HEK293 (cell line): ENCODE data around the gene FBXL7.

Experiments
- CTCF ChIA-PET: fragments of 350-600 bp; formaldehyde crosslinking; extraction: SDS; loops from one replicate; lab custom pipeline; 2021; ENCODE audit warnings: antibody characterized with exemption; lab: Yijun Ruan, JAX
- POLR2A ChIA-PET: fragments of 300-600 bp; formaldehyde crosslinking; extraction: SDS; loops from one replicate; lab custom pipeline; 2020; ENCODE audit warnings: antibody characterized with exemption, inconsistent platforms; lab: Yijun Ruan, JAX
- H3K27ac ChIP-seq: fragments of 200-500 bp; sonication (Bioruptor generic); 2 replicates; pipeline ENCODE4 v1.5.1; 2014; ENCODE audit warnings: low read depth, low read length, control low read depth, inconsistent platforms; ENCODE audit errors: extremely low read depth
- H3K36me3 ChIP-seq, 2 experiments: fragments of 200-500 bp in 1 of 2; sonication (Bioruptor generic) in 1 of 2; 1 replicate in 1 of 2; 2 replicates in 1 of 2; pipeline ENCODE4 v1.5.1; 2014 to 2017; ENCODE audit warnings: inconsistent platforms in 2 of 2, low read length in 2 of 2; ENCODE audit not compliant: control insufficient read depth in 2 of 2, insufficient read depth in 1 of 2
- H3K4me1 ChIP-seq: fragments of 200-500 bp; sonication (Bioruptor generic); 2 replicates; pipeline ENCODE4 v1.5.1; 2014; ENCODE audit warnings: mild to moderate bottlenecking, low read length, inconsistent platforms; ENCODE audit not compliant: control insufficient read depth, insufficient read depth
- H3K4me3 ChIP-seq: 2 replicates; pipeline ENCODE4 v1.5.1; 2011; ENCODE audit warnings: low read depth, mild to moderate bottlenecking, control low read depth, low read length, moderate library complexity
- H3K9me3 ChIP-seq: fragments of 200-500 bp; sonication (Bioruptor generic); 2 replicates; pipeline ENCODE4 v1.5.1; 2014; ENCODE audit warnings: low read depth, low read length, inconsistent platforms; ENCODE audit not compliant: control insufficient read depth, insufficient read depth
- ATF2 ChIP-seq: fragments of 450-650 bp; formaldehyde crosslinking; IDR thresholded peaks from 2 replicates; pipeline ENCODE4 v1.5.1; 2016; ENCODE audit warnings: missing biosample characterization, missing genetic modification characterization, low read depth
- HIC1 ChIP-seq: fragments of 450-650 bp; formaldehyde crosslinking; IDR thresholded peaks from 2 replicates; pipeline ENCODE4 v1.5.1; 2016; ENCODE audit warnings: missing biosample characterization, missing genetic modification characterization
- ZBTB11 ChIP-seq: fragments of 450-650 bp; formaldehyde crosslinking; conservative IDR thresholded peaks from 2 replicates; pipeline ENCODE4 v1.5.1; 2016; ENCODE audit warnings: low read depth, missing biosample characterization, missing genetic modification characterization
- ZNF132 ChIP-seq: fragments of 450-650 bp; formaldehyde crosslinking; IDR thresholded peaks from 2 replicates; pipeline ENCODE4 v1.5.1; 2017; ENCODE audit warnings: missing biosample characterization, missing genetic modification characterization, borderline replicate concordance
- ZNF221 ChIP-seq: fragments of 450-650 bp; formaldehyde crosslinking; IDR thresholded peaks from 2 replicates; pipeline ENCODE4 v1.5.1; 2017; ENCODE audit warnings: missing biosample characterization, missing genetic modification characterization, borderline replicate concordance
- ZNF48 ChIP-seq: fragments of 450-650 bp; formaldehyde crosslinking; IDR thresholded peaks from 2 replicates; pipeline ENCODE4 v1.5.1; 2016; ENCODE audit warnings: missing biosample characterization, missing genetic modification characterization
- ZNF518A ChIP-seq: fragments of 450-650 bp; formaldehyde crosslinking; conservative IDR thresholded peaks from 2 replicates; pipeline ENCODE4 v1.5.1; 2016; ENCODE audit warnings: low read depth, missing biosample characterization, missing genetic modification characterization
- ZNF747 ChIP-seq: fragments of 450-650 bp; formaldehyde crosslinking; IDR thresholded peaks from 2 replicates; pipeline ENCODE4 v1.5.1; 2016; ENCODE audit warnings: missing biosample characterization, missing genetic modification characterization
- ZNF830 ChIP-seq: fragments of 450-650 bp; IDR thresholded peaks from 2 replicates; pipeline ENCODE4 v1.5.0; 2018; ENCODE audit warnings: missing biosample characterization, missing genetic modification characterization, low read depth, mild to moderate bottlenecking, moderate library complexity

FBXL7 gene

GRCh38 chr5:15807248-15807647, 307.3 kb downstream of the FBXL7 start:
- no peak overlapping the region for H3K4me3 ChIP-seq
- ChIA-PET CTCF (interaction anchor here (0.7 to 0.9 kb wide), 2 partner anchors 16 to 210 kb away, joined by 4 read pairs; no protein-coding TSS in a partner anchor), POLR2A (no interaction called here)
- H3K27ac ChIP-seq, result no peak overlapping the region
- TF ChIP-seq ZNF518A, result no peak
- no peak for TF ChIP-seq ZNF747 (tag by site-specific recombination)
- H3K9me3 ChIP-seq, result no peaks in the 10 kb centered on the region; the same call in 1 of the 2 replicates
- H3K36me3 ChIP-seq, result no peaks in the 10 kb centered on the region
- no peaks in the 10 kb centered on the region for H3K4me1 ChIP-seq

- ChIA-PET POLR2A (no interaction called here), CTCF (interaction anchor here (0.7 to 0.9 kb wide), 3 partner anchors 15 to 210 kb away, joined by 4 to 5 read pairs (median 4); no protein-coding TSS in a partner anchor)
- TF ChIP-seq ZNF48 (tag by site-specific recombination) (no peak), ZNF132 (tag by site-specific recombination) (no peak), ZNF221 (tag by site-specific recombination) (no peak), ZBTB11 (tag by site-specific recombination) (no peak), HIC1 (tag by site-specific recombination) (no peak), ZNF830 (tag by site-specific recombination) (no peak), ATF2 (tag by site-specific recombination) (no peak)
- H3K9me3 ChIP-seq, result no peaks in the 10 kb centered on the region; the same call in 1 of the 2 replicates
- H3K4me3 ChIP-seq, result no peak overlapping the region
- H3K4me1 ChIP-seq, result no peaks in the 10 kb centered on the region
- no peak overlapping the region for H3K27ac ChIP-seq
- H3K36me3 ChIP-seq, result no peaks in the 10 kb centered on the region
Observed at GRCh38 chr5:15807871-15808270, 307.9 kb downstream of the FBXL7 start.
